Hippocampal formation (tissue), 2 donors: ENCODE data around the gene GADD45B.
"Not testable (repeated sequence)": the region's sequence is repeated elsewhere in the genome, so short reads cannot be mapped to it uniquely, and the experiment has no call there.

Experiments used
- DNase-seq, 2 donors: peaks; one replicate each; lab custom pipeline; 2025; lab: John Stamatoyannopoulos, UW

GADD45B gene

DNA sequence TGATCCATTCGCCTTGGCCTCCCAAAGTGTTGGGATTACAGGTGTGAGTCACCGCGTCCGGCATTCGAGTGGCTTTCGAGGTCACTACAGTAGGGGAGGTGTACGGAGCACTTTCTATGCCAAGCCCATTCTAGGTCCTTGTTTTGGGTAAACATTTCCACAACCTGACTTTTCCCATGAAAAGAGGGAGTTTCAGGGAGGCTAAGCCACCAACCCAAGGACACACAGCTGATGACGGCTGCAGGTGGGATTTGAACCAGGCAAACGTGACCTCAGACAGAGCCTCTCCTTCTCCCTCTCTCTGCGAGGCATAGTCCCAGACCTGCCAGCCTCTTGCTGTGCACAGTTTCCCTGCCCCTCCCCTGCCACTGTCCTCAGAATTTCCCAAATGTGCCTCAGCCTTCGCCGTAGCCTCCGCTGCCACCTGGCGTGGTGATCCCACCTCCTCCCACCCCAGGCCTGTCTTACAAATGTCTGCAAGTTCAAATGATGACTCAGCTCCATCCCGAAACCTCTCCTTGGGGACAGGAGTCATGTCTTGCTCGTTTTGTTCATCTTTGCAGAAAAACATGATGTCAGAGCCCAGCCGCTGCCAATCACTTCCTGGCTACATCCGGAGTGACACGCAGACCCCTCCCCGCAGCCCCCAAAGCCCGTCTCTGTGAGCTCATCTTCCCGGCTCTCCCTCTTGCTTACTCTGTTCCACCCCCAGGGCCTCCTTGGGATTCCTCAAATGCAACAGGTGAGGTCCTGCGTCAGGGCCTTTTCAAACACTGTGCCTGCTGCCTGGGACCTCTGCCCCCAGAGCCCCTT is 6.6 kb upstream of the GADD45B start:
- no peak for DNase-seq

DNA sequence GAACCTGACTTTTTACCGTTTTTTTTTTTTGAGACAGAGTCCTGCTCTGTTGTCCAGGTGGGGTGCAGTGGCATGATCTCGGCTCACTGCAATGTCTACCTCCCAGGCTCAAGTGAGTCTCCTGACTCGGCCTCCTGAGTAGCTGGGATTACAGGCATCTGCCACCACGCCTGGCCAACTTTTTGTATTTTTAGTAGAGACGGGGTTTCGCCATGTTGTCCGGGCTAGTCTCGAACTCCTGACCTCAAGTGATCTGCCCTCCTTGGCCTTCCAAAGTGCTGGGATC is 6.1 kb upstream of the GADD45B start:
- not testable (repeated sequence) for DNase-seq

- peak; percentile 70 for DNase-seq
Observed at GRCh38 chr19:2474232-2475017, 1.5 kb upstream of the GADD45B start.

DNA sequence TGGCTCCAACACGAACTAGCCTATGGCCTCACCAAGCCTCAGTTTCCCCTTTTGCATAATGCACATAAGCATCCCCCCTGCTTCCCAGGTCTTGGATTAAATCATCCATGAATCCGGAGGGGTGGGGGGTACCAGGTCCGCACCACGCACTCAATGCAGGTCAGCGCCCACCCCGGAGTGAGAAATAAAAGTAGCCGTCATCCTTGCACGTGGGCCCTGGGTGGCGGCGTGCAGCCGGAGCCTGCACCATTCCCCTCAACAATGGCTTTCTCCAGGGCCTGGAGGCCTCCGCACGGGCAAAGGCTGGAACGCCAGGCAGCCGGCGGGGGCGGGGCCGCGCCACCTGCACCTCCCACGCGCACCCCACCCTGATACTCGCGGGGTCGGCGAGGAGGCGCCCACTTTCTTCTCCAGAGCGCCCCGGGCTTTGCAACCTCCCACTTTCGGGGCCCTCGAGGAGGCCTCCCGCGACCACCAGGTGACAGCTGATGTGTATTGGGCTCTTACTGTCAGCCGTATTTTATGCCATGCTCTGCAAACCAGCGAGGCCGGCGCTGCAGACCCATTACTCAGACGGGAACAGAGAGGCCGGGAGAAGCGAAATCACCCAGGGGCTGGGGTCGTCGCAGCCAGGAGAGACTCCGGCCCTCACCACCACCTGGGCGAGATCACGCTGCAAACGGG is 767 bp upstream of the GADD45B start:
- peak in 1 of 2 donors; percentile 38 for DNase-seq

DNA sequence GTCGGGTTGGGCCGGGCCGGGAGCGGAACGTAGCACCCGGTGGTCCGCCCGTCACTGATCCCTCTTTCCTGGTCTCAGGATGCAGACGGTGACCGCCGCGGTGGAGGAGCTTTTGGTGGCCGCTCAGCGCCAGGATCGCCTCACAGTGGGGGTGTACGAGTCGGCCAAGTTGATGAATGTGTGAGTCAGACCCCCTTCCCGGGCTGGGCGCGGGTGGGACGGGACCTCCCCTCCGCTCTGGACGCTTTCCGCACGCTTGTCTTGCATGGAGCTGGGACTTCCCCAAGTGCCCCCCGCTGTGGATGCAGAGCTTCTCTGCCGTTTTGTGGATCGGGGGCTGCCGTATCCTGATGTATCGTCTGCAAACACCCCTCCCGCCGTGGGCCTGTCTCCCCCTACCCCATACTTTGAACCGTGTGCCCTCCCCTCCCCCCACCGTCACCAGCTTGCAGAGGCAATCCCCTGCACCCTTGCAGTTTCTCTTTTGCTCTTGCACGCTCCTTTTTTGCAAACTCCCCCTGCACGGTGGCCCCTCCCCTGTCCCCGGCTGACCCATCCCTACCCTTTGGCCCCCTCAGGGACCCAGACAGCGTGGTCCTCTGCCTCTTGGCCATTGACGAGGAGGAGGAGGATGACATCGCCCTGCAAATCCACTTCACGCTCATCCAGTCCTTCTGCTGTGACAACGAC is 669 bp downstream of the GADD45B start:
- no peak for DNase-seq

DNA sequence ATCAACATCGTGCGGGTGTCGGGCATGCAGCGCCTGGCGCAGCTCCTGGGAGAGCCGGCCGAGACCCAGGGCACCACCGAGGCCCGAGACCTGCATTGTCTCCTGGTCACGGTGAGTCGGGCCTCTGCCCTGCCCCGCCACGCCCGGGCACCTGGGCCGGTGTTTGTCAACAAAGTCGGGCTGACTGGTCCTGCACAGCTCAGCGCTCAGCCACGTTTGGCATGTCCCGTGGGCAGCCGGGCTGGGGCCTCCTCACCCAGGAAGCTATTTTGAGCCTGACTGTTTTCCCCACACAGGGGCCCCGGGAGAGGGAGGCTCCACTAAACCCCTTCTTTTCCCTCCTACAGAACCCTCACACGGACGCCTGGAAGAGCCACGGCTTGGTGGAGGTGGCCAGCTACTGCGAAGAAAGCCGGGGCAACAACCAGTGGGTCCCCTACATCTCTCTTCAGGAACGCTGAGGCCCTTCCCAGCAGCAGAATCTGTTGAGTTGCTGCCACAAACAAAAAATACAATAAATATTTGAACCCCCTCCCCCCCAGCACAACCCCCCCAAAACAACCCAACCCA is 1.3 kb downstream of the GADD45B start:
- no peak for DNase-seq

- no peak for DNase-seq
Observed at GRCh38 chr19:2477732-2478191, 1.8 kb downstream of the GADD45B start.

DNA sequence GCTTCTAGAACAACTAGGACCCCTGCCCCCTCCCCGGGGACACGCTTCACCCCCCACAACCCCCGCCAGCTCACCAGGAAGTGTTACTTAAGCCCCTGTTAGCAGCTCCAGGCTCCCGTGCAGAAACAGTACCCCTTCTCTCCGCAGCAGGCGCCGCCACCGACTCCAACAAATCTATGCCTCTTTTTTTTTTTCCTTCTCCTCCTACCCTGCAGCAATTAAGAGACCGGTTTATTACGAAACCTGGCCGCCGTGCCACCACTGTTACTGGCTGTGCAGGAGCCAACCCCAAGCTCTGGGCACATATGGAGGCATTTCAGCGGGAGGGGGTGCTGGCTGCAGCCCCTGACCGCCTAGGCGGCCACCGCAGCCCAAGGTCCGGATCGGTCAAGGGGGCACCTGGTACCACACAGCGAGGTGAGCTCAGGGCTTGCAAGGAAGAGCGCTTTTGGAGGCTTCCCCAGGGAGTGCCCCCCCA is 2.4 kb downstream of the GADD45B start:
- DNase-seq: peak; percentile 7 to 51

- DNase-seq: peak in 1 of 2 donors; percentile 24
Observed at GRCh38 chr19:2478756-2479555, 3.0 kb downstream of the GADD45B start.

- no peak for DNase-seq
Observed at GRCh38 chr19:2479556-2480194, 3.7 kb downstream of the GADD45B start.

DNA sequence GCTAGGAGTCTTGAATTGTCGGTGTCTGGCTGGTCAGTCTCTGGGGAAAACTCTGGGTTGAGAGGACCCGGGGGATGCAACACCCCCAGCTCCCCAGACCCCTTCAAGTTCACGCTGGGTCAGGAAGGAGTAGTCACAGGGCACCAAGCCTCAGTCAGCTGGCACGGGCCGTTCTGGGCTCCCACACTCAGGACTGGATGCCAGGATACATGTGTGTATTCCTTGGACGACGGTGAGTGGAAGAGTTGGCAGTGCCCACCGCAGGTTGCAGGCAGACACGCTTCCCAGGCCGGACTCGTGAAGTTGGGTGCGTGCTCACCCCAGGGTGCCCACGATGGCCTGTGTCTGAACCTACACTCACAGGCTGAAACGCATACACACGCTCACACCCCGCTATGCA is 5.5 kb downstream of the GADD45B start:
- no peak for DNase-seq

GRCh38 chr19:2482354-2483038 is 6.6 kb downstream of the GADD45B start:
- no peak for DNase-seq

DNA sequence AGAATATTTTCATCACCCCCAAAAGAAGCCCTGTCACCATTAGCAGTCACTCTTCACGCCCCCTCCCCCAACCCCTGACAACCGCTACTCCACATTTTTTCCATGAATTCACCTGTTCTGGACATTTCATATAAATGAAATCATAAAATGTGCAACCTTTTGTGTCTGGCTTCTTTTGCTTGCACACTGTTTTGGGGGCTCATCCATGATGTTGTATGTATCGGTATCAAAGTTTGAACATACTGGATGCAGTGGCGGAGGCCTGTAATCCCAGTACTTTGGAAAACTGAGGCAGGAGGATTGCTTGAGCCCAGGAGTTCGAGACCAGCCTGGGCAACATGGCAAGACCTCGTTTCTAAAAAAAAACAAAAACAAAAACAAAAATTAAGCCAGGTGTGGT is 7.2 kb downstream of the GADD45B start:
- no peak for DNase-seq

DNA sequence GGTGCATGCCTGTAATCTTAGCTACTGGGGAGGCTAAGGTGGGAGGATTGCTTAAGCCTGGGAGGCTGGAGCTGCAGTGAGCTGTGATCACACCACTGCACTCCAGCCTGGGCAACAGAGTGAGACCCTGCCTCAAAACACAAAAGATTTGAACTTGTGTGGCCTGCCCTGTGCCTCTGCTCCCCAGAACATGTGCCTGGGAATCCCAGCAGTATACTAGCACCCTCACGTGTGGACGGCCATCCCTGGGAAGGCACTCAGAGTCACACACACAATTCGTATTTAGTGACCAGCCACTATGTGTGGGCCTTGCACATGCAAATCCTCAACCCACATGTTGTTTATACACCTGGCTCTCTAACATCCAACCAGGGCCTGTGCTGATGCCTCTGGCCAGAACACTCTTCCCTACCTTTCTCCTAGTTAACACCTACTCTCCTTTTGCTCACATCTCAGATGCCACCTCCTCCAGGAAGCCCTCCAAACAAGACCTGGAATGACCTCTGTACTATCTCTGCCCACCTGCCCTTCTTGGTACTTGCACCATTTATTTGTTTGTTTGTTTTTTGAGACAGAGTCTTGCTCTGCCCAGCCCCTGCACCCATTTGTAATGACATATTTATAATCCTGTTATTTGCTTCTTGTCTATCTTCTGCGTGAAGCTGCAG is 7.7 kb downstream of the GADD45B start:
- DNase-seq: no peak

DNA sequence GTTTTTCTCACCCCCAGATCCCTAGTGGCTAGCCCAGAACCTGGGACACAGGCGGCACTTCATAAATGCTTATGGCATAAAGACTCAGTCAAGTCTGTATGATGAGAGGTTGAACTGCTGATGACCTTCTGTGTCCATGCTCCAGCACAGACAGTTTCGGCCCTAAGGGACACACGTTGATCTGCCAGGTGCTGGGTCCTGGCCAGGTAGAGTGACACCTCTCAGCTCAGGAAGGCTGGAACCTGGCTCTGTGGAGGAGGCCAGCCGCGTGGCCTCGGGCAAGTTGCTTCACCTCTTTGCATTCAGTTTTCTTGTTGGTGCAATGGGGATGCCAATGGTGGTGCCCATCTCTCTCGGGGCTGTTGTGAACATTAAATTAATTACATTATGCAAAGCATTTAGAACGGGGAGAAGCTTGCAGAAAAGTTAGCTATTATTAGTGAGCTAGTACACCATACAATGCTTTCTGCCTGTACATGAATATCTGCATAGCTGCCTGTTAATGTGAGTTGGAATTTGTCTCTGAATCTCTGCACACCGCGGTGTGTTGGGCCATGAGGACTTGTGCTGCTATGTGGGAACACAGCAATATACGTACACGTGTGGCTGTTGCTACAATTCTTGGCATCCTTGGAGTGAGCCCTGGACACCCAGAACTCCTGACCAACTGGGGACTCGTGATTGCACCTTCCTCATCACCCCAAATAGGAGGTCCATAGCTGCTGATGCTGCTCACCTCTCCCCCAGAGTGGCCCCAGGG is 8.4 kb downstream of the GADD45B start:
- no peak for DNase-seq

- DNase-seq: no peak
Observed at GRCh38 chr19:2485428-2485827, 9.5 kb downstream of the GADD45B start.

- no peak for DNase-seq
Observed at GRCh38 chr19:2487090-2487489, 11.2 kb downstream of the GADD45B start.

DNA sequence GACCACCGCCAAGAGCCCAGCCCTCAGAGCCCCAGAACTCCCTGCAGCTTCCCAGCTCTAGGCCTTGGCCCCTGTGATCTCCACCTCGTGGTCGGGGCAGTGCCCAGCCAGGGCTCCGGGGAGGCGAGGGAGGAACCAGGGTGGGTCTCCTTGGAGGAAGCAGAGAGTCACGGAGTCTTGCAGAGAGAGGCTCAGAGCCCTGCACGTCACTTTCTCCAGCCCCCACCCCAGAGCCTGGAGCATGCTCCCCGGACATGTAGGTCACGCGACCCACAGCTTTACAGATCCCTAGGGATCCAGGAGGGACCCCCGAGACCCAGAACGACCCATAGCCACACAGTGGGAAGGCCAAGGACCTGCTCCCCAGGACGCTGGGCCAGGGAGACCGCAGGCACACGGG is 11.9 kb downstream of the GADD45B start:
- no peak for DNase-seq
